Lower leg skin (tissue), 4 donors: ENCODE data around the gene MYL6. TPM values are rescaled to one million over a fixed set of nuclear protein-coding genes. Genes with fewer than 3 reads are reported as not detected.

Experiments used
- DNase-seq, 2 donors: peaks; one replicate each; pipeline ENCODE4 v3.0.0-alpha.2; 2019; ENCODE audit warnings: low spot score in 2 of 2
- H3K4me3 ChIP-seq: fragments of 200-600 bp; sonication (generic); 2 replicates; pipeline ENCODE4 v1.5.1; 2017; ENCODE audit warnings: mild to moderate bottlenecking, low read depth; ENCODE audit not compliant: poor library complexity, severe bottlenecking
- POLR2A ChIP-seq, 2 donors: fragments of 450-650 bp; IDR thresholded peaks; one replicate each; pipeline ENCODE4 v1.6.1; 2016 to 2017; ENCODE audit warnings: antibody characterized with exemption in 2 of 2, mild to moderate bottlenecking in 1 of 2, moderate library complexity in 1 of 2
- WGBS, 2 donors: methylation state at CpG; one replicate each; pipeline ENCODE4 v1.1.5; 2018; 5-methylcytosine and 5-hydroxymethylcytosine counted together
- intact Hi-C: fragments of 100-400 bp; cut with DNase I; formaldehyde crosslinking; loops from one replicate; pipeline ENCODE4 v1.15.0; 2023; ENCODE audit warnings: low total_unique reads
- total RNA-seq, 4 donors: library from RNA; depleted of rRNA; stranded (reverse); fragments of >200 nt; gene quantifications; one replicate each; pipeline ENCODE4 v1.1.0, GENCODE V29; 2016
- TF ChIP-seq, protein P1 (sequence below), 3 donors: fragments of 450-650 bp; IDR thresholded peaks; one replicate each; pipeline ENCODE4 v1.5.1; 2016; ENCODE audit warnings: antibody characterized with exemption in 3 of 3, mild to moderate bottlenecking in 3 of 3, moderate library complexity in 2 of 3

The MYL6 gene
- total RNA-seq, 4 donors from 2014 or later, result 700 to 1,156 (median 824) TPM

DNA sequence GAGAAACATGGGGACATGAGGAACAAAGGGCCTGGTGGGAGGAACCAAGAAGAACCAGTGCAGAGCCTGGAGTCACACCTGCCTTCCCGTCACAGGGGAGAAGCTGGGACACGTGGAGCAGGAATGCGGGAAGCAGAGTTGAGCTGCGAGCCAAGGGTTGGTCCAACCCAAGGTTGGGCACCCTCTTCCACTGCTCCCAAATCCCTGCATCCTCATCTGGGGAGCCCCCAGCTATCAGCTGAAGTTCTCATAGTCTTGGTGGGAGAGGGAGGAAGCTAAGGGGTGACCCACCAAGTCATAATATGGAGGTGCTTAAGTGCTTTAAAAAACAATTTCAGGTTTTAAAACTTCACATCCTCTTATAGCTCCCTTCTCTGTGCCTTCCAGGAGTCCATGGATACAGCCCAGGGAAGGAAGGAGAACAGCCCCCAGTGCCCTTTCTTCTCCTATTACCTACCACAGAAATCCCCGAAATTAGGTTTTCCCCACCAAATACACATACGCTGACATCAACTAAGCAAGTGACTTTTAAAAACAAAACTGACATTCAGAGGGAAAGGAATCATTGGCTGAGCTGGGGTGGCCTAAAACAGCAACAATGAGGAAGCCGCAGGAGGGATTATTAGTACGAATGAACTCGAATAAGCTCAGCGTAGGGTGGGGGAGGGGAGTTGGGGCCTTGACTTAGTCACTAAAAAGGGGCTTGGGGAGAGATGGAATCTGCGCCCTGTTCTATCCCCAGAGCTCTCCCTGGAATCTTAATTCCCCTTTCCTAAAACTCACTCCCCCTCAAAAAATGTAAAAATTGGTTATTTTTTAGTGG, 4.5 kb downstream of the MYL6 start:
- intact Hi-C loops, result no loop called here
- no peak overlapping the region for H3K4me3 ChIP-seq
- 57 to 69% methylated on average over 11 of the region's 11 CpGs for WGBS, 2 donors
- DNase-seq, result no peak
- TF ChIP-seq POLR2A (IDR thresholded peaks at IDR 0.05), result no peak
- TF ChIP-seq, protein P1, sequence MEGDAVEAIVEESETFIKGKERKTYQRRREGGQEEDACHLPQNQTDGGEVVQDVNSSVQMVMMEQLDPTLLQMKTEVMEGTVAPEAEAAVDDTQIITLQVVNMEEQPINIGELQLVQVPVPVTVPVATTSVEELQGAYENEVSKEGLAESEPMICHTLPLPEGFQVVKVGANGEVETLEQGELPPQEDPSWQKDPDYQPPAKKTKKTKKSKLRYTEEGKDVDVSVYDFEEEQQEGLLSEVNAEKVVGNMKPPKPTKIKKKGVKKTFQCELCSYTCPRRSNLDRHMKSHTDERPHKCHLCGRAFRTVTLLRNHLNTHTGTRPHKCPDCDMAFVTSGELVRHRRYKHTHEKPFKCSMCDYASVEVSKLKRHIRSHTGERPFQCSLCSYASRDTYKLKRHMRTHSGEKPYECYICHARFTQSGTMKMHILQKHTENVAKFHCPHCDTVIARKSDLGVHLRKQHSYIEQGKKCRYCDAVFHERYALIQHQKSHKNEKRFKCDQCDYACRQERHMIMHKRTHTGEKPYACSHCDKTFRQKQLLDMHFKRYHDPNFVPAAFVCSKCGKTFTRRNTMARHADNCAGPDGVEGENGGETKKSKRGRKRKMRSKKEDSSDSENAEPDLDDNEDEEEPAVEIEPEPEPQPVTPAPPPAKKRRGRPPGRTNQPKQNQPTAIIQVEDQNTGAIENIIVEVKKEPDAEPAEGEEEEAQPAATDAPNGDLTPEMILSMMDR (IDR thresholded peaks at IDR 0.05), result no peak

DNA sequence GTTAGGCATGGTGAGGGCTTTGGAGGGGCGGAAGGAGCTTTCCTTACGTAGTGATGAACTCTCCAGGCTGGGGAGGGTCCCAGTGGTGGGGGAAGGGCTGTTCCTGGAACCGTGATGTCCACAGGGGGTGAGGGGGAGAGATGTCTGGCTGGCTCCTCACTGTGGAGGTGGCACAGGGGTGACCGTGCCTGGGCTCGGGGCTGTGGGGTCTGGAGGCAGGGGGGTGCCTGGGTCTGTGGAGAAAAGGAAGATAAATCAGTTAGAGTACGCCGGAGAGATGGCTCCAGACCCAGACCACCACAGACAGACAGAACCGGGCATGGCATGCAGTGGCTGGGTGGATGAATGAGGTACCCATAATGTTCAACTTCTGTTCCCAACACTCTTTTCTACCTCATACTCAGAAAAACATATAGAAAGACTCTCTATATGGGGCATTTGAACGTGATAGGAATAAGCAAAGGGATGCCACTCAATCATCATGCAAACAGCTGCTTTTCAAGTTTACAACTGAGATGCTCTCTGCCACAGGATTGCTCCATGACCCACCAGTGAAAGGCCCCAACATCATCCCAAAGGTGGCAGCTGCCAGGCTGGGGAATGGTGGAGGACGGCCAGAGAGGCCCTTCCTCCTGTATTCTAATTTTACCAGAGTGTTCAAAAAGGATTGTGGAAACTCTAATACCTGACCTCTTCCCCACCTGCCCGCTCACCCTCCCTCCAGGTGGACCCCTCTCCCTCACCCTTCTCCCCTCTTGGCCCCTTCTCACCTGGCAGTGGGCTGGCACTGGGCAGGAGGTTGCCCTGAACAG, 5.6 kb downstream of the MYL6 start:
- intact Hi-C loops, result no loop called here
- WGBS, 2 donors, result 73 to 77% methylated on average over 11 of the region's 11 CpGs
- TF ChIP-seq POLR2A (IDR thresholded peaks at IDR 0.05), result no peak
- TF ChIP-seq, protein P1 (IDR thresholded peaks at IDR 0.05), result no peak
- no peak overlapping the region for H3K4me3 ChIP-seq
- DNase-seq, result no peak

DNA sequence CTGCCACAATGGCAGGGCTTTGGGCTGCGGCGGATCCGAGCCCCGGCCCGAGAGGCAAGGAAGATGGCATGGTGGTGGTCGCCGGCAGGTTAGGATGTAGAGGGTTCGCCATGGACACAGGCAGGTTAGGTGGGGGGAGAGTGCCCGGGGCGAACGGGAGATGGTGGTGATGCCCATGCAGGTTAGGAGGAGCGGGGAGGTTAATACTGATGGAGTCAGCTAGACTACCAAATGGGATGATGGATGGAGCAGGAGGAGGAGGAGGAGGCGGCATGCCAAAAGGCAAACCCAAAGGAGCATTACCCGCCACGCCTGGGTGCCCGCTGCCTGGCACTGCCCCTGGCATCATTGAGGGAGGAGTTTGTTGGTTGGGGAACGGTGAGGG, 6.2 kb downstream of the MYL6 start:
- intact Hi-C loops, result no loop called here
- TF ChIP-seq POLR2A (IDR thresholded peaks at IDR 0.05), result no peak
- TF ChIP-seq, protein P1 (IDR thresholded peaks at IDR 0.05), result no peak
- no peak overlapping the region for H3K4me3 ChIP-seq
- 88 to 89% methylated on average over 17 of the region's 17 CpGs for WGBS, 2 donors
- DNase-seq, result peak in 1 of 2 donors; percentile 85

DNA sequence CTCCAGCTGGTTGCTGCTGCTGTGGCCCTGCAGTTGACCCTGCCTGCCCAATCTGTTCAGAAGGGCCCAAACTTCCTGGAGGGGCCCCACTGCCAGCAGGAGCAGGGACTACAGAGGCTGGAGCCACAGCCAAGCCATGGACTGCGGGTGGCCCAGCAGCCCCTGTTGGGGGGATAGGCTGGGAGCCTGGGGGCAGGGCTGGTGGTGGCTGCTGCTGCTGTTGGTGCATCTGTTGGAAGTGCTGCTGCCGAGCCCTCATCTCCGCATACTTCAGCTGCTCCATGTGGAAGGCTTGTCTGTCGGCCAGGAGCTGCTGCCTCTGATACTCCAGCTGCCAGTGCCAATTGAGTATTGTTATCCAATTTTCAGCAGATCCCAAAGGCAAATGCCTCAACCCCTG, 7.2 kb downstream of the MYL6 start:
- H3K4me3 ChIP-seq, result no peak overlapping the region
- no peak for TF ChIP-seq POLR2A (IDR thresholded peaks at IDR 0.05)
- TF ChIP-seq, protein P1 (IDR thresholded peaks at IDR 0.05), result no peak
- intact Hi-C loops, result no loop called here
- WGBS, 2 donors, result 63 to 67% methylated on average over 1 of the region's 4 CpGs
- peak in 1 of 2 donors; percentile 79 for DNase-seq

DNA sequence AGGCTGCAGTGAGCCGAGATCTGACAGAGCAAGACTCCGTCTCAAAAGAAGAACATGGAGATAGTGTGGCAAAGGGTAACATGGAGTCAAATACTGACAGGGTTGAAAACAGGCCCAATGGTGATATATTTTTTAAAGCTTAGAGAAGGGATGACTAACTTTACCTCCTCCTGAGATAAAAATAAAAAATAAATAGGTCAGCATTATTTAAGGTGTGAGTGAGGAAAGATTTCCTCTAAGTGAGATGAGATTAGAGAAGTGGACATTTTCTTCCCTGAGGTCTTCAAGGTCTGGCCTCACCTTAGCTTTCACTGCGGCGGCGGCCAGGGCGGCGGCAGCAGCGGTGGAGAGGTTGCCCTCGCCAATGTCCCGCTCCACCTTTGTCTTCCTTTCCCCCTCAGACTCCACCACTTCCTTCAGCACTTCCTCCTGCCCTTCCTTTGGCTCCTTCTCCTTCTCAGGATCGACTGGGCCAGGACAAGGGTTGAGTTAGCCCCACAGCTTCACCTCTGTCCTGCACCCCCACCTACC, 11.1 kb downstream of the MYL6 start:
- TF ChIP-seq, protein P1 (IDR thresholded peaks at IDR 0.05), result no peak
- intact Hi-C loops, result loop anchor here (2.0 kb wide), 1 partner anchor 52 kb away; the partner anchor contains the start of gene RNF41
- DNase-seq, result no peak
- 94 to 96% methylated on average over 11 of the region's 11 CpGs for WGBS, 2 donors
- no peak overlapping the region for H3K4me3 ChIP-seq
